ENCODE data around the gene PDE11A. TPM values are rescaled to one million over a fixed set of nuclear protein-coding genes. Genes with fewer than 3 reads are reported as not detected.

The PDE11A gene
- total and polyA plus RNA-seq, 4 donors: 1.0 to 5.9 (median 1.7) TPM

- WGBS: 88% methylated on average over 3 of the region's 3 CpGs
- no peaks in the 10 kb centered on the region for H3K4me1 ChIP-seq (ENCODE audit: control insufficient read depth in 4 of 4, insufficient read depth in 4 of 4, low read length in 3 of 4)
- no peak for DNase-seq (ENCODE audit: low spot score)
- no peaks in the 10 kb centered on the region for H3K27me3 ChIP-seq (ENCODE audit: control insufficient read depth in 4 of 4, insufficient read depth in 4 of 4, low read length in 3 of 4)
- H3K9ac ChIP-seq (ENCODE audit: low read depth in 1 of 2, low read length in 2 of 2): no peak overlapping the region
- H3K36me3 ChIP-seq (ENCODE audit: control insufficient read depth in 4 of 4, insufficient read depth in 3 of 4, low read depth in 1 of 4, low read length in 3 of 4): no peaks in the 10 kb centered on the region
- H3K27ac ChIP-seq (ENCODE audit: low read depth in 1 of 2, low read length in 2 of 2): no peak overlapping the region
- H3K9me3 ChIP-seq (ENCODE audit: control insufficient read depth in 4 of 4, low read length in 3 of 4): no peaks in the 10 kb centered on the region
- no peak overlapping the region for H3K4me3 ChIP-seq (ENCODE audit: low read depth in 1 of 3, low read length in 3 of 3)
- TF ChIP-seq NR2F2 (IDR thresholded peaks at IDR 0.05) (no peak), HNF4G (IDR thresholded peaks at IDR 0.05) (no peak), TAF1 (conservative IDR thresholded peaks at IDR 0.05) (no peak), JUND (IDR thresholded peaks at IDR 0.05) (no peak), MAX (IDR thresholded peaks at IDR 0.05) (no peak), HNF4A (conservative IDR thresholded peaks at IDR 0.05) (no peak), GABPA (IDR thresholded peaks at IDR 0.05 in 1 of 2, conservative IDR thresholded peaks at IDR 0.05 in 1 of 2) (no peak), REST (IDR thresholded peaks at IDR 0.05) (no peak), FOXA1 (IDR thresholded peaks at IDR 0.05) (no peak), FOXA2 (IDR thresholded peaks at IDR 0.05) (no peak), SP1 (IDR thresholded peaks at IDR 0.05) (no peak), RXRA (IDR thresholded peaks at IDR 0.05) (no peak), RAD21 (IDR thresholded peaks at IDR 0.05) (no peak), YY1 (IDR thresholded peaks at IDR 0.05) (no peak), ZBTB33 (IDR thresholded peaks at IDR 0.05) (no peak), EGR1 (IDR thresholded peaks at IDR 0.05; ENCODE audit: low read depth in 2 of 2) (no peak)
- TF ChIP-seq, protein P1, sequence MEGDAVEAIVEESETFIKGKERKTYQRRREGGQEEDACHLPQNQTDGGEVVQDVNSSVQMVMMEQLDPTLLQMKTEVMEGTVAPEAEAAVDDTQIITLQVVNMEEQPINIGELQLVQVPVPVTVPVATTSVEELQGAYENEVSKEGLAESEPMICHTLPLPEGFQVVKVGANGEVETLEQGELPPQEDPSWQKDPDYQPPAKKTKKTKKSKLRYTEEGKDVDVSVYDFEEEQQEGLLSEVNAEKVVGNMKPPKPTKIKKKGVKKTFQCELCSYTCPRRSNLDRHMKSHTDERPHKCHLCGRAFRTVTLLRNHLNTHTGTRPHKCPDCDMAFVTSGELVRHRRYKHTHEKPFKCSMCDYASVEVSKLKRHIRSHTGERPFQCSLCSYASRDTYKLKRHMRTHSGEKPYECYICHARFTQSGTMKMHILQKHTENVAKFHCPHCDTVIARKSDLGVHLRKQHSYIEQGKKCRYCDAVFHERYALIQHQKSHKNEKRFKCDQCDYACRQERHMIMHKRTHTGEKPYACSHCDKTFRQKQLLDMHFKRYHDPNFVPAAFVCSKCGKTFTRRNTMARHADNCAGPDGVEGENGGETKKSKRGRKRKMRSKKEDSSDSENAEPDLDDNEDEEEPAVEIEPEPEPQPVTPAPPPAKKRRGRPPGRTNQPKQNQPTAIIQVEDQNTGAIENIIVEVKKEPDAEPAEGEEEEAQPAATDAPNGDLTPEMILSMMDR (IDR thresholded peaks at IDR 0.05; ENCODE audit: low read depth, low read length, missing input control): no peak
- TF ChIP-seq, protein P2, sequence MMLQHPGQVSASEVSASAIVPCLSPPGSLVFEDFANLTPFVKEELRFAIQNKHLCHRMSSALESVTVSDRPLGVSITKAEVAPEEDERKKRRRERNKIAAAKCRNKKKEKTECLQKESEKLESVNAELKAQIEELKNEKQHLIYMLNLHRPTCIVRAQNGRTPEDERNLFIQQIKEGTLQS (IDR thresholded peaks at IDR 0.05): no peak
Observed at GRCh38 chr2:177771191-177771590, 301.4 kb downstream of the PDE11A start.
